GM23338 (cell line): Measurements from ENCODE around the gene TNFRSF19. TPM values are rescaled to one million over a fixed set of nuclear protein-coding genes. Genes with fewer than 3 reads are reported as not detected.

Experiments used
- ATAC-seq: fragments of 200-7000 bp; cut with Tn5 transposase; 3 replicates; pipeline ENCODE4 v1.9.1; 2020
- DNase-seq: peaks from one replicate; pipeline ENCODE4 v3.0.0-alpha.2; 2015; ENCODE audit warnings: low spot score
- H2AFZ ChIP-seq: fragments of 200-600 bp; sonication (generic); 2 replicates; pipeline ENCODE4 v1.8.0; 2016; ENCODE audit warnings: antibody characterized with exemption, mild to moderate bottlenecking, moderate library complexity
- H3F3A ChIP-seq: fragments of 200-600 bp; sonication (generic); replicated peaks from 2 replicates; pipeline ENCODE4 v1.8.0; 2017; ENCODE audit warnings: antibody characterized with exemption, mixed run types, low read depth
- H3K27ac ChIP-seq: fragments of 200-600 bp; sonication (generic); 2 replicates; pipeline ENCODE4 v1.6.1; 2016; ENCODE audit warnings: low read depth
- H3K27me3 ChIP-seq: fragments of 200-600 bp; sonication (generic); 2 replicates; pipeline ENCODE4 v1.8.0; 2016; ENCODE audit warnings: mild to moderate bottlenecking, mixed run types, moderate library complexity; ENCODE audit not compliant: insufficient read depth
- H3K36me3 ChIP-seq: fragments of 200-600 bp; sonication (generic); 2 replicates; pipeline ENCODE4 v1.8.0; 2016; ENCODE audit warnings: mild to moderate bottlenecking; ENCODE audit not compliant: insufficient read depth
- H3K4me1 ChIP-seq: fragments of 200-600 bp; sonication (generic); 2 replicates; pipeline ENCODE4 v1.8.0; 2016; ENCODE audit warnings: mild to moderate bottlenecking, moderate library complexity; ENCODE audit not compliant: insufficient read depth
- H3K4me2 ChIP-seq: fragments of 200-600 bp; sonication (generic); 2 replicates; pipeline ENCODE4 v1.7.1; 2017; ENCODE audit warnings: mixed run types
- H3K4me3 ChIP-seq: fragments of 200-600 bp; sonication (generic); 2 replicates; pipeline ENCODE4 v1.6.1; 2016; ENCODE audit warnings: mixed run types
- H3K79me2 ChIP-seq: fragments of 200-600 bp; sonication (generic); replicated peaks from 2 replicates; pipeline ENCODE4 v1.8.0; 2017; ENCODE audit warnings: mild to moderate bottlenecking; ENCODE audit not compliant: insufficient read depth
- H3K9me2 ChIP-seq: fragments of 200-600 bp; sonication (generic); 2 replicates; pipeline ENCODE4 v1.8.0; 2017; ENCODE audit not compliant: insufficient read depth
- H4K20me1 ChIP-seq: fragments of 200-600 bp; sonication (generic); replicated peaks from 2 replicates; pipeline ENCODE4 v1.8.0; 2017; ENCODE audit warnings: mild to moderate bottlenecking; ENCODE audit not compliant: insufficient read depth
- H3K27ac Mint-ChIP-seq: 2 replicates; pipeline ENCODE4 v1.8.0; 2020; ENCODE audit warnings: inconsistent platforms, mild to moderate bottlenecking, moderate library complexity, mixed read lengths
- H3K27me3 Mint-ChIP-seq: 3 replicates; pipeline ENCODE4 v1.8.0; 2022; ENCODE audit warnings: low read depth, mild to moderate bottlenecking, moderate library complexity, mixed read lengths, inconsistent platforms; ENCODE audit not compliant: insufficient read depth, poor library complexity
- H3K36me3 Mint-ChIP-seq: 3 replicates; pipeline ENCODE4 v1.8.0; 2021; ENCODE audit warnings: low read depth, mild to moderate bottlenecking, inconsistent platforms, moderate library complexity, mixed read lengths
- H3K4me1 Mint-ChIP-seq: 3 replicates; pipeline ENCODE4 v1.8.0; 2020; ENCODE audit warnings: mild to moderate bottlenecking, inconsistent platforms, mixed read lengths
- H3K4me3 Mint-ChIP-seq: 3 replicates; pipeline ENCODE4 v1.8.0; 2021; ENCODE audit warnings: moderate library complexity, mild to moderate bottlenecking, inconsistent platforms, mixed read lengths
- H3K9me3 Mint-ChIP-seq: 3 replicates; pipeline ENCODE4 v1.8.0; 2020; ENCODE audit warnings: moderate library complexity, mild to moderate bottlenecking, inconsistent platforms, mixed read lengths
- CREB1 ChIP-seq: fragments of 250-450 bp; sonication (Bioruptor Pico); IDR thresholded peaks from 2 replicates; pipeline ENCODE4 v1.5.0; 2020; ENCODE audit warnings: low read depth, mild to moderate bottlenecking, moderate library complexity
- EZH2 ChIP-seq: fragments of 200-600 bp; sonication (generic); IDR thresholded peaks from one replicate; pipeline ENCODE4 v1.8.0; 2017; ENCODE audit warnings: antibody characterized with exemption, mild to moderate bottlenecking, low read depth; ENCODE audit not compliant: unreplicated experiment
- EZH2phosphoT487 ChIP-seq: fragments of 200-600 bp; sonication (generic); IDR thresholded peaks from one replicate; pipeline ENCODE4 v1.8.1; 2018; ENCODE audit warnings: antibody characterized with exemption; ENCODE audit not compliant: unreplicated experiment
- JUNB ChIP-seq: IDR thresholded peaks from one replicate; pipeline ENCODE4 v1.6.1; 2016; ENCODE audit warnings: antibody characterized with exemption; ENCODE audit not compliant: unreplicated experiment
- NANOG ChIP-seq: IDR thresholded peaks from 2 replicates; pipeline ENCODE4 v1.6.1; 2016; ENCODE audit warnings: antibody characterized with exemption, borderline replicate concordance
- POLR2AphosphoS5 ChIP-seq: IDR thresholded peaks from 2 replicates; pipeline ENCODE4 v1.6.1; 2016; ENCODE audit warnings: antibody characterized with exemption, low read depth
- STAT1 ChIP-seq: IDR thresholded peaks from one replicate; pipeline ENCODE4 v1.6.1; 2016; ENCODE audit warnings: antibody characterized with exemption; ENCODE audit not compliant: unreplicated experiment
- ZNF114 ChIP-seq: fragments of 250-450 bp; sonication (Bioruptor Pico); IDR thresholded peaks from 2 replicates; pipeline ENCODE4 v1.5.0; 2020; ENCODE audit warnings: mild to moderate bottlenecking, moderate library complexity
- ZNF331 ChIP-seq: fragments of 250-450 bp; sonication (Bioruptor Pico); IDR thresholded peaks from 2 replicates; pipeline ENCODE4 v1.5.0; 2020; ENCODE audit warnings: low read depth, mild to moderate bottlenecking, moderate library complexity
- ZNF462 ChIP-seq: fragments of 250-450 bp; sonication (Bioruptor Pico); IDR thresholded peaks from 2 replicates; pipeline ENCODE4 v1.5.0; 2020; ENCODE audit warnings: mild to moderate bottlenecking, moderate library complexity
- polyA plus RNA-seq: library from polyadenylated mRNA; unstranded; fragments of >200 nt; fragmentation: Nextera tagmentation; extraction: Ambion mirVana; gene quantifications from 2 replicates; pipeline ENCODE4 v1.2.1, GENCODE V29; 2016
- total RNA-seq: library from RNA; depleted of rRNA; stranded (reverse); fragments of >200 nt; shearing (Covaris generic); gene quantifications from 2 replicates; pipeline ENCODE4 v1.2.3, GENCODE V29; 2014
- TF ChIP-seq, protein P1 (sequence below), 2 experiments: fragments of 200-600 bp in 1 of 2; sonication (generic) in 1 of 2; conservative IDR thresholded peaks; 2 replicates each; pipeline versions ENCODE4 v1.5.1 to v1.6.1; 2016 to 2017; ENCODE audit warnings: antibody characterized with exemption in 2 of 2, low read depth in 2 of 2, mild to moderate bottlenecking in 2 of 2, moderate library complexity in 1 of 2
- TF ChIP-seq, protein P2 (sequence below): IDR thresholded peaks from one replicate; pipeline ENCODE4 v1.6.1; 2018; ENCODE audit warnings: antibody characterized with exemption; ENCODE audit not compliant: unreplicated experiment
- TF ChIP-seq, protein P3 (sequence below): IDR thresholded peaks from 2 replicates; pipeline ENCODE4 v1.6.1; 2016; ENCODE audit warnings: antibody characterized with exemption

TNFRSF19 gene
- total and polyA plus RNA-seq, 2 experiments from 2014 or later: 0.21 to 0.35 TPM

DNA sequence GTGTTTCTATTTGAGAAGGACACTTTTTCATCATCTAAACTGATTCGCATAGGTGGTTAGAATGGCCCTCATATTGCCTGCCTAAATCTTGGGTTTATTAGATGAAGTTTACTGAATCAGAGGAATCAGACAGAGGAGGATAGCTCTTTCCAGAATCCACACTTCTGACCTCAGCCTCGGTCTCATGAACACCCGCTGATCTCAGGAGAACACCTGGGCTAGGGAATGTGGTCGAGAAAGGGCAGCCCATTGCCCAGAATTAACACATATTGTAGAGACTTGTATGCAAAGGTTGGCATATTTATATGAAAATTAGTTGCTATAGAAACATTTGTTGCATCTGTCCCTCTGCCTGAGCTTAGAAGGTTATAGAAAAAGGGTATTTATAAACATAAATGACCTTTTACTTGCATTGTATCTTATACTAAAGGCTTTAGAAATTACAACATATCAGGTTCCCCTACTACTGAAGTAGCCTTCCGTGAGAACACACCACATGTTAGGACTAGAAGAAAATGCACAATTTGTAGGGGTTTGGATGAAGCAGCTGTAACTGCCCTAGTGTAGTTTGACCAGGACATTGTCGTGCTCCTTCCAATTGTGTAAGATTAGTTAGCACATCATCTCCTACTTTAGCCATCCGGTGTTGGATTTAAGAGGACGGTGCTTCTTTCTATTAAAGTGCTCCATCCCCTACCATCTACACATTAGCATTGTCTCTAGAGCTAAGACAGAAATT lies 103.8 kb downstream of the TNFRSF19 start:
- Mint-ChIP-seq H3K27me3 (no peaks in the 10 kb centered on the region), H3K4me1 (peaks cover 16% of the 10 kb centered on the region), H3K9me3 (peaks cover 19% of the 10 kb centered on the region), H3K36me3 (peaks cover 14% of the 10 kb centered on the region), H3K4me3 (no peak overlapping the region), H3K27ac (no peak overlapping the region)
- Histone ChIP-seq H3K4me3 (no peak overlapping the region), H3K9me2 (no peaks in the 10 kb centered on the region), H3K4me2 (no peak overlapping the region), H3K4me1 (peaks cover 14% of the 10 kb centered on the region), H3K36me3 (0 out of 2 replicates have a peak, but pooled peaks cover 5% of the 10 kb centered on the region), H3F3A (no peaks in the 10 kb centered on the region), H3K27ac (no peak overlapping the region), H3K27me3 (no peaks in the 10 kb centered on the region), H4K20me1 (no peaks in the 10 kb centered on the region), H2AFZ (peak overlapping the region; percentile 39; the same call in 1 of the 2 replicates), H3K79me2 (no peaks in the 10 kb centered on the region)
- TF ChIP-seq ZNF462: no peak
- TF ChIP-seq, protein P1, sequence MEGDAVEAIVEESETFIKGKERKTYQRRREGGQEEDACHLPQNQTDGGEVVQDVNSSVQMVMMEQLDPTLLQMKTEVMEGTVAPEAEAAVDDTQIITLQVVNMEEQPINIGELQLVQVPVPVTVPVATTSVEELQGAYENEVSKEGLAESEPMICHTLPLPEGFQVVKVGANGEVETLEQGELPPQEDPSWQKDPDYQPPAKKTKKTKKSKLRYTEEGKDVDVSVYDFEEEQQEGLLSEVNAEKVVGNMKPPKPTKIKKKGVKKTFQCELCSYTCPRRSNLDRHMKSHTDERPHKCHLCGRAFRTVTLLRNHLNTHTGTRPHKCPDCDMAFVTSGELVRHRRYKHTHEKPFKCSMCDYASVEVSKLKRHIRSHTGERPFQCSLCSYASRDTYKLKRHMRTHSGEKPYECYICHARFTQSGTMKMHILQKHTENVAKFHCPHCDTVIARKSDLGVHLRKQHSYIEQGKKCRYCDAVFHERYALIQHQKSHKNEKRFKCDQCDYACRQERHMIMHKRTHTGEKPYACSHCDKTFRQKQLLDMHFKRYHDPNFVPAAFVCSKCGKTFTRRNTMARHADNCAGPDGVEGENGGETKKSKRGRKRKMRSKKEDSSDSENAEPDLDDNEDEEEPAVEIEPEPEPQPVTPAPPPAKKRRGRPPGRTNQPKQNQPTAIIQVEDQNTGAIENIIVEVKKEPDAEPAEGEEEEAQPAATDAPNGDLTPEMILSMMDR (conservative IDR thresholded peaks at IDR 0.05; ENCODE audit: low read depth in 2 of 2): no peak
- TF ChIP-seq, protein P2, sequence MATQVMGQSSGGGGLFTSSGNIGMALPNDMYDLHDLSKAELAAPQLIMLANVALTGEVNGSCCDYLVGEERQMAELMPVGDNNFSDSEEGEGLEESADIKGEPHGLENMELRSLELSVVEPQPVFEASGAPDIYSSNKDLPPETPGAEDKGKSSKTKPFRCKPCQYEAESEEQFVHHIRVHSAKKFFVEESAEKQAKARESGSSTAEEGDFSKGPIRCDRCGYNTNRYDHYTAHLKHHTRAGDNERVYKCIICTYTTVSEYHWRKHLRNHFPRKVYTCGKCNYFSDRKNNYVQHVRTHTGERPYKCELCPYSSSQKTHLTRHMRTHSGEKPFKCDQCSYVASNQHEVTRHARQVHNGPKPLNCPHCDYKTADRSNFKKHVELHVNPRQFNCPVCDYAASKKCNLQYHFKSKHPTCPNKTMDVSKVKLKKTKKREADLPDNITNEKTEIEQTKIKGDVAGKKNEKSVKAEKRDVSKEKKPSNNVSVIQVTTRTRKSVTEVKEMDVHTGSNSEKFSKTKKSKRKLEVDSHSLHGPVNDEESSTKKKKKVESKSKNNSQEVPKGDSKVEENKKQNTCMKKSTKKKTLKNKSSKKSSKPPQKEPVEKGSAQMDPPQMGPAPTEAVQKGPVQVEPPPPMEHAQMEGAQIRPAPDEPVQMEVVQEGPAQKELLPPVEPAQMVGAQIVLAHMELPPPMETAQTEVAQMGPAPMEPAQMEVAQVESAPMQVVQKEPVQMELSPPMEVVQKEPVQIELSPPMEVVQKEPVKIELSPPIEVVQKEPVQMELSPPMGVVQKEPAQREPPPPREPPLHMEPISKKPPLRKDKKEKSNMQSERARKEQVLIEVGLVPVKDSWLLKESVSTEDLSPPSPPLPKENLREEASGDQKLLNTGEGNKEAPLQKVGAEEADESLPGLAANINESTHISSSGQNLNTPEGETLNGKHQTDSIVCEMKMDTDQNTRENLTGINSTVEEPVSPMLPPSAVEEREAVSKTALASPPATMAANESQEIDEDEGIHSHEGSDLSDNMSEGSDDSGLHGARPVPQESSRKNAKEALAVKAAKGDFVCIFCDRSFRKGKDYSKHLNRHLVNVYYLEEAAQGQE: no peak
- no peak for TF ChIP-seq EZH2phosphoT487
- TF ChIP-seq STAT1: no peak
- TF ChIP-seq ZNF114 (CRISPR knock-in tag): no peak
- TF ChIP-seq POLR2AphosphoS5: no peak
- TF ChIP-seq JUNB: no peak
- TF ChIP-seq, protein P3, sequence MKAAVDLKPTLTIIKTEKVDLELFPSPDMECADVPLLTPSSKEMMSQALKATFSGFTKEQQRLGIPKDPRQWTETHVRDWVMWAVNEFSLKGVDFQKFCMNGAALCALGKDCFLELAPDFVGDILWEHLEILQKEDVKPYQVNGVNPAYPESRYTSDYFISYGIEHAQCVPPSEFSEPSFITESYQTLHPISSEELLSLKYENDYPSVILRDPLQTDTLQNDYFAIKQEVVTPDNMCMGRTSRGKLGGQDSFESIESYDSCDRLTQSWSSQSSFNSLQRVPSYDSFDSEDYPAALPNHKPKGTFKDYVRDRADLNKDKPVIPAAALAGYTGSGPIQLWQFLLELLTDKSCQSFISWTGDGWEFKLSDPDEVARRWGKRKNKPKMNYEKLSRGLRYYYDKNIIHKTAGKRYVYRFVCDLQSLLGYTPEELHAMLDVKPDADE: no peak
- no peak for TF ChIP-seq ZNF331 (CRISPR knock-in tag)
- no peak for TF ChIP-seq CREB1 (CRISPR knock-in tag)
- TF ChIP-seq EZH2: no peak
- no peak for TF ChIP-seq NANOG
- DNase-seq (no peak), ATAC-seq (peak; percentile 41; the same call in 2 of the 3 replicates)
